CD4-positive, alpha-beta T cell treated with Interleukin-15 for 4 hours (primary cell): ENCODE measurements around the gene TDRD1.

Experiments
- DNase-seq: peaks from one replicate; pipeline ENCODE4 v3.0.0-alpha.2; 2020; ENCODE audit warnings: low spot score

The TDRD1 gene

DNA sequence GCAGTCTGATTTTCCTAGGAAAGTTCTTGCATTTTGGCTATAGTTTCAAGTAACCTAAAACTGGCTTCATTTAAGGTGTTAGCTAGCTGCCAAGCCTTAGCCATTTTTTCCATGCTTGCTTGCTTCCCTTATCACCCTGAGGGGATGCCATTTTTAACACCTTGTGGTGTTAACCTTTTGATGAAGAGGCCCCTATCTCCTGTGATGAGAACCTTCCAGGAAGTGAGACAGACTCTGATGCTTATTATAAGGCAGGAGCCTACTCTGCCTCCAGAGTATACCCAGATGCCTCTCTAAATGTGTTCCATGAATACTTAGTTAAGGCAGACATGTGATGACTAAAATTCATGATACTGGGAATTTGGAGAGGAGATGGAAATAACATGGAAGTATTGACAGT is 55.0 kb downstream of the TDRD1 start:
- no peak for DNase-seq

GRCh38 chr10:114239117-114239993 is 60.2 kb downstream of the TDRD1 start, which contains the start of gene VWA2:
Gene VWA2 (plus strand): TSS chr10:114239254. CDS start chr10:114248714, 9,460 bp downstream.
- DNase-seq, result no peak

DNA sequence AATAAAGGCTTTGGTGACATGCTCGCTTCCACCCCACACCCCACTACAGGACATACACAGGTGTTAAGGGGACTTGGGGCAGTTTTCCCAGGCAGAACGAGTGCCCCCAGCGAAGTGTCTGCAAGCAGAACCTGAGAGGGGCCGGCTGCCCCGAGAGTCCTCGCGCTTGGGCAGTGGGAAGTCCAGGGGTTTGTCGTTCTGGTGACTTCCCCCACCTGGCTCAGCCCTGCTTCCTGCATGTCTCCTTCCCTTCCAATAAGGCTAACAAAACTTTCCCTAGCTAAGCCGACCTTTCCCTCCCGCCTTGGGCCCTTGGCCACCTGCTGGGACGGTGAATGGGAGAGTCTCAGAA is 60.8 kb downstream of the TDRD1 start:
- no peak for DNase-seq

GRCh38 chr10:114242235-114242634 is 63.1 kb downstream of the TDRD1 start:
- DNase-seq, result no peak

- DNase-seq, result no peak
Measured at GRCh38 chr10:114243661-114244060, 64.5 kb downstream of the TDRD1 start.

GRCh38 chr10:114244126-114244525 is 65.0 kb downstream of the TDRD1 start:
- DNase-seq, result no peak

DNA sequence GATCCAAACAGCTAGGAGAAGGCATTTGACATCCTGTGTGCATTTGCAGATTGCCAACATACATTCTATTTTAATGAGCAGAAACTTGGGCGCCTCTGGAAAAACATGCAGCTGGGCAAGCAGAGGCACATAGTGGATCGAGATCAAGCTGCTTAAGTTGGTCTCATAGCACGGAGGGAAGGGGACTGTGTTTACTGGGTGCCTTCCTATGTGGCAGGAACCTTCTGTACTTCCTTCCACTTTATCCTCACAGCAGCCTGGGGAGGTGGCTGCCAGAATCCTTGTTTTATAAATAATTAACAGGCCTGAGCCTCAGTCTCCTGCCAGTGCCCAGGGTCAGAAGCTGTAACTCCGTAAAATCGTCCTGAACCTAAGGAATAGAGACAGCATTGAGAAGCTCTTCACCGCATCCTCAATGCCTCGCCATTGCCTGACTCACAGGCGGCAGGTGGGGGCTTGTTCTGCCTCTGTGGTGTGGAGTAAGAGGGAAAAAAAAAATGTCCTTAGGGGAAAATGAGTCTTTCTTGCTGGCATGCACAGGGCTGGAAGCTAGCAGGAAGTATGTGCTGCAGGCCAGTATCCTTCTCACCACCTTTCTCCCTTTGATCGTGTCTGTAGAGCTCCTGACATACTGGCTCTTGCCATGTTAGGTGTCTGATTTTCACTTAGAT is 66.1 kb downstream of the TDRD1 start:
- no peak for DNase-seq

DNA sequence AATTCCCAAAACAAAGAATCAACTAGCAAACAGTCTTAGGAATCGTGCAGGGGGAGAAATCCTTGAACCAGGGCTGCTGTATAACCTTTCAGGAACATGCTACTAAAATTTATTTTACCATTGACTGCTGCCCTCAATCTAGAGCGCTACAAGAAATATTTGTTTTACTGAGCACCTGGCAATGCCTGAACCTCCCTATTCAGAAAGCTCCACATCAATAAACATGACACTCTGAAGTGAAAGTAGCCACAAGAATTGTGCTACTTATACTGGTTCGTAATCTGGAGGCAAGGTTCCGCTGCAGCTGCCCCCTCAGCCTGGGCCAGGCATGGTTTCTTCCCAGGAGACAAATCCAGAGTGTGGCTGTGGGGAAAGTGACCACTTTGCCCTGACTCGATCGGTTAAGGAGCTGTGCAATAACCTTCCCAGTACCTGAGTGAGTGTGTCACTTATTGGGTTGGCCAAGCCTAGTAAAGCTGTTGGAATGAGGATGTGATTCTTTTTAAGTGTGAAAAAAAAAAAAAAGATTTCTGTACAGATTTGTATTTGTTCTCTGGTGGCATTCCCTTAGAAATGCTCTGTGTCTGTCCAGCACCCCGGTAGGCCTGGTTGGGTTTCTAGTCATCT is 67.6 kb downstream of the TDRD1 start:
- DNase-seq, result no peak

DNA sequence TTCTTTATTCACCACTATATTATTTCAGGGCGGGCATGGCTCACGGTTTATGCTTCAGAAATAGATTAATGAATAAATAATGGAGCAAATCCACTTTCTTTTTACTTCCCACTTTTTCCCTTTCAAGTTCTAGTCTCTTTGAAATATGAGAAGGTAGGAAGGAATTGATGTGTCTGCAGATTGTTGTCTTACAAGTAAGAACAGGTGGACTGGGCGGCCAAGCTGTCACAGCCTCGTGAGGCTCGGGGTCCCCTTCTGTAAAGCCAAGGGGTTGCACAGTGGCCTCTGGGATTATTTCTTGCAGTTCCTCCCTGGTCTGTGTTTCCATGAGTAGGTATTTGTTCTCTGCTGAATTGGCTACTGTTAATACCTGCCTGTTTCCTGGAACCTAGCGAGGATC is 71.1 kb downstream of the TDRD1 start:
- DNase-seq, result no peak

DNA sequence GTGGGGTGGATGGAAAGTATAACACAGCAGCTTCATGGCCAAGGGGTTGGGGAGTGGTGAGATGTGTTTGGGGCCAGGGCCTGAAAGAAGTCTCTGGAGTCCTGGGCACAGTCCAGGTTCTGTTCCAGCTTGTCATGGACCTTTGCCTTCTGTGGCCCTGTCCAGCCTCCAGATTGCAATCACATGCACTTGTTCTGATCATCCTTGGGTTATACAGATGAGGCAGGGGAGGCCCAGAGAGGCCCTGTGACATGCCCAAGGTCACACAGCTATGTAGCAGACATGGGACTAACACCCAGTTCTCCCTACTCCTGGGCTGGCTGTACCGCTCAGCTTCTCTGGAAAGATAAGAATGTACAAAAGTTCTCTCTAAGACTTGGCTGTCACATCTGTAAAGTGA is 71.6 kb downstream of the TDRD1 start:
- DNase-seq, result no peak

GRCh38 chr10:114252092-114252491 is 72.9 kb downstream of the TDRD1 start:
- DNase-seq, result no peak

GRCh38 chr10:114252883-114253282 is 73.7 kb downstream of the TDRD1 start:
- DNase-seq, result no peak

DNA sequence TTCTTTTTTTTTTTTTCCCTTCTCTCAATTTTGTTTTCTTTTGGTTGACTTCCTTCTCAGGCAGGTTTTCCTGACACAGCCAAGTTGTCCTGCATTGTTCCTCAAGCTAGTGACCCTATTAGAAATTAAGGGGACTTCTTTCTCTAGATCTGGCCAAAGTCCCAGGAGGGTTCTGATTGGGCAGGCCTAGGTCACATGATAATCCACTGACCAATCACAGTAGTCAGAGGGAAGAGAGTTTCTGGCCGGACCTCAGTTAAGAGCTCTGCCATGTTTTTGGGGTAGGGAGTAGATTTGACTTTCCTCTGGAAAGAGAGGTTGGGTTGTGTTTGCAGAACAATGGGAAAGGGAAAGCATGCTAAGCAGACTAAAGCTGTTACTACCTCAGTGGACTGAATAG is 76.1 kb downstream of the TDRD1 start:
- DNase-seq, result no peak

GRCh38 chr10:114256008-114256765 is 77.0 kb downstream of the TDRD1 start:
- DNase-seq, result no peak

DNA sequence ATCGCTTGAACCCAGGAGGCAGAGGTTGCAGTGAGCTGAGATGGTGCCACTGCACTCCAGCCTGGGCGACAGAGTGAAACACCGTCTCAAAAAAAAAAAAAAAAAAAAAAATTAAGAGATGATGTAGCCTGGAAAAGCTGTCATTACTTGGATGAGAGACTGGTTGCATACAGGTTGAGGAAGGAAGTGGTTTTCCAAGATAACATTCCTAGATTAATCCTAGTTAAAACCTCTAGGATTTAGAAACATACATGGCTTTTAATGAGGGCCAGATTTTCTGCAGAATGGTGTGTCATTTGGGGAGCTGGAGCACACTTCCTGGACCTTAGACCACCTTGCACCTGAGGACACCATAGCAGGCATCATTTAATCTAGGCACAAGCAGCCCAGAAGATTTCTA is 77.7 kb downstream of the TDRD1 start:
- no peak for DNase-seq

GRCh38 chr10:114257498-114257897 is 78.3 kb downstream of the TDRD1 start:
- no peak for DNase-seq

DNA sequence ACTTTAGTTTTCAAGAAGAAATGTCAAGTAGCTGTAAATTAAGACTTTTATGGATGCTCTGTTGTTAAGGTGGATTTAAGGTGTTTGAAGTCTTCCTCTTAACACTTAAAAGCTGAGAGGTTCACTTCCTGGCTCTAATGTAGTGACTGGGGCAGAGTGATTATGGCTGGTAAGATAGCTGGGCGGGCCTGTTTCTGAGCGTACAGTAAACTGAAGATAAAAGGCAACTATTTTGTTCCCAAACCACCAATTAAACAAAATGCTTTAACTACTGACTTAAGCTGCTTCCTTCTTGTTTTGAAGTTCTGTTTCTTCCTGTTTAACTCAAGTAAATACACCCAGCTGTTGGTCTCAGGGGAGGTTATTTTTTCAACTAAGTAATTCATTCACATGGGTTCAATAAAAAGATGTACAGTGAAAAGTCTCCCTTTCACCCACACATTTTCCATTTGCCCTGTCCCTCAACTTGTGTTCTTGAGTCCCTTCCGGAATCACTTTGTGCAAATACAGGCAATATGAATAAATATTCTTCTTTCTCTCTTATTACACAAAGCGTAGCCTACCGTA is 79.2 kb downstream of the TDRD1 start:
- no peak for DNase-seq

- no peak for DNase-seq
Measured at GRCh38 chr10:114259824-114260223, 80.7 kb downstream of the TDRD1 start.

DNA sequence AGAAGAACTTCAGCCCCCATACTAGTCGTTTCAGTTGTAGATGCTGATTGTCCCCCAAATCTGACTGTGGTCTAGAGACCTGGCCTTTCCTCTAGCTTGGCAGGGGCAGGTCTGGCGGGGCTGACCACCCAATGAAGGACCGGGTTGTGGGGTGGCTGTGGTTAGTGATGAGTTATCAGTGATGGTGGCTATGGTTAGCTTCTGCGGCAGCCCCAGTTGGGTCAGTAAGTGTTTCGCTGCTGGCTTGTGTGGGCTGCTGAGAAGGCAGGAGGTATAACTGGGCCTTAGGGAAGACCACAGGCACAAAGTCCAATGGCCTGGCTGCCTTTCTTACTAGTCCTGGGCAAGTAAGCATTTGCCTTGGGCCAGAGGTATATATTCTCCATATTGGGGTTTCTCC is 81.2 kb downstream of the TDRD1 start:
- DNase-seq, result no peak

DNA sequence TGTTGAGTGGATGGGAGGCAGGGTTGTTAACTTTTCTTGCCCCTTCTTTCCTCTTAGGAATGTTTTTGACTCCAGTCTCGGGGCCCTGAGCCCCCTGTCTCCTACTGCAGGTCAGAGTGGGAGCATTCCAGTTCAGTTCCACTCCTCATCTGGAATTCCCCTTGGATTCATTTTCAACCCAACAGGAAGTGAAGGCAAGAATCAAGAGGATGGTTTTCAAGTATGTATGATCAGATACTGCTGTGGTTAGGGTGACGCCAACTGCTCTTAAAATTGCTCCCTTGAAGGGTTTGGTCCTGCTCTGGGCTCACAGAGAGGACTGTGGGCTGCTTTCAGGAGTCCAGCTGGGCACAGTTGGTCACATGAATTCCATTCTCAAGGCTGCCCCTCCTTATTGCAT is 81.9 kb downstream of the TDRD1 start:
- DNase-seq, result no peak

DNA sequence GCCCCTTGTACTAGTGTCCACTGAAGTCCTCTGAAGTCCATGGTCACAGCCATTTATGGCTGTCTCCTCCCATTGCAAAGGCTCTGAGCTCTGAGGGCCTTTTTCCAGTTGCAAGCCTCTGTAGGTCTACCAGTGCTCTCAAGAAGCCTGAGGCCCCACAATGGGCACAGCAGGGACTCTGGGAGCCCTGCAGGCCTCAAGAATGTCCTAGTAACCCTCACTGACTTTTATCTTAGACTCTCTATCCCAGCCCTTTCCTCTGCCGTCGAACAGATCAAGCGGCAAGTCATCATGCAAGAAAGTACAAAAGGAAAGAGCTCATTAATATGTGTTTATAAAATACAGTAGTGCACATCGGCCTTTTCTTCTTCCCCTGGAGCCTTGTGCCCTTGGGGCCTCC is 83.3 kb downstream of the TDRD1 start:
- DNase-seq, result no peak
